Head of caudate nucleus (tissue), 42 donors: ENCODE results near the gene DPYD.

Experiments used
- DNase-seq, 42 donors: peaks; one replicate each; pipeline versions ENCODE4 v3.0.0 to v3.0.0-alpha.2; 2020 to 2021; ENCODE audit warnings: mixed read lengths in 7 of 42
- intact Hi-C: fragments of 100-400 bp; cut with DNase I; formaldehyde crosslinking; loops from one replicate; pipeline ENCODE4 v1.15.0; 2022

Gene DPYD

DNA sequence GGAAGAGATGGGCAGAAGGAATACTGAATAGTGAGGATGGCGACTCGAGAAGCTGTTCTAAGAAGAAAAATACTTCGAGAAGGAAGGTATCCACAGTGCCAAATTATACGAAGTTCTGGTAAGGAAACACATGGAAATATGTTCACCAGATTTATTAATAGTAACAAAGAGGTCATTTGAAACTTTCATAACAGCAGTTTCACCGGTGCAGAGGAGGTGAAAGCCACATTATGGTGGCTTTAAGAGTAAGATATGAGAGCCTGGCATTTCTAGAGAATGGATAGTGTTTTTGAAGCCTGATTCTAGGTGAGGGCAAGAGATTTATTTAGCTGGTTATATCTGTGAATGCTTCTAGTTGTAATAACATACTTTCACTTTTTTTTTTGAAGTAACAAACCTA lies 56.2 kb downstream of the DPYD start:
- intact Hi-C loops = no loop called here
- no peak for DNase-seq

DNA sequence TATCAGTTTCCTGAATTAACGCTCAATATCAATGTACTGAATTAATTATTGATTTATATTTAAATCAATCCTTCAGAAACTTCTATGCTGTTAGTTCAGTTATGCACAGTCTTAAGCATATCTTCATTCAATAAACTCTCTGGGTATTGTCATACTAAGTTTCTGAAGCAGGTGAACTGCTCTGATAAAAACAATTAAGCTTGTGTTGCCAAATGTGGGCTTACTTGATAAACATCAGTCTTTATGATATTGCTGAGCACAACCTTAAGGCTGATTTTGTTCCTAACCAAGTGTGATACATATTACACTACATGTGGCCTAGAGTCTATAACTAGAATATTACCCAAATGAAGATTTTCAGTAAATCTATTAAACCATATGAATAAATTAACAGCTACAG lies 67.6 kb downstream of the DPYD start:
- intact Hi-C loops = no loop called here
- no peak for DNase-seq

DNA sequence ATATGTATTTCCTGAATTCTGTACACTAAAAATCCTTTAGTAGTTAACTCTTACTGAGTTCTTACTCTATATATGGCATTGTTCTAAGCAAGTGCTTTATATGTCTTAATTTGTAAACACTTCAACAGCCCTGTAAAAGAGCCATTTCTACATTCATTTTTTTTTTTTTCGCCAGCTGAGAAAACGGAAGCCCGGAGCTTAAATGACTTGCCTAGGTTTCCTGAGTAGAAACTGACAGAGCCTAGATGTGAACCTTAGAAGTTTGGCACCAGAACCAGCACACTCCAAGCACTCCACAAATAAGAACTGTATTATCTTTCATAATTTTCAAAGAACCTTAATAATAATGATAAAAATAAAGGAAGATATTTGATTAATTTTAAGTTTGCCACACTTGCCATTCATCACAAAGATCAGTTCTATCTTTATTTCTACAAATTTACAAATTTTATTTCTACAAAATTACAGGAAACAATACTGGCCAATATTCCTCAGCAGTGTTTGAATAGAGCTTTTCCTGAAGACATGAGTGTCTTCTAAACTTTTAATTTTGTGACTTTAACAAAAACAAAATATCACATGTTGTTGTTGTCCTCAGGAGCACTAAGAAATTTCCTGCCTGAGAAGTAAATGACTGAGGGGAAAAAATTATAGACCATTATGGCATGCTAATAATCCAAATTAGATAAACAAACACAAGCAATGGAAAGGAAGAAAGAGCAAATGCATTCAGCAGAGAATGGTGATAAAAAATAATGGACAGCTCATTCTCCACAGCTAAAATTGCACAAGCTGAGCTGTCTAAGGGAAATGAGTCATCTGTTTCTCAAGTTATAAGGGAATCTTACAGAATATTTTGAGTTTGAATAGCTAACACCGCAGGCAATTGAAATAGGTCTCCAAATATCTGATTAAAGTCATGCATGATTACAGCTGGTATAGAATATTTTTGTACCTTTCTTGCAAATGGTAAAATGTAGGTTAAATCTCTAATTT lies 71.2 kb downstream of the DPYD start:
- DNase-seq = no peak

DNA sequence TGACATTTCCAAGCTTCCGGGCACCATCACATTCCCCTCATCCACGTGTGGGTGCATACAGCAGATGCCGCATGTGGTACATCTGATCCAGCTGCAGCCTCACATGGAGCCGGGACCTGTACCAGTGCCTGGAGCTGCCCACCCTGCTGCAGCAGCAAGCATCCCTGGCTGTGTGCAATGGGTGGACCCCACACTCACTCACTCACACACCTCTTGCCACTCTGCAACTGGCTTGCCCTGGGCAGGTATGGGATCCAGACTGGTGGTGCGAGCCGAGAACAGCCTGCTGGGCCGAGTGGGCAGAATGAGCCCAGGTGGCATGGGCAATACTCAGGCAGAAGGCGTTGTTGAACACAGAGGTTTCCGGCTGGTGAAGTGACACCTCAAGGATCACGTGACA lies 75.0 kb downstream of the DPYD start:
- no peak for DNase-seq
- intact Hi-C loops = no loop called here

More for the DNA sequence above, 71.2 kb downstream of the DPYD start:
- intact Hi-C loops = no loop called here

DNA sequence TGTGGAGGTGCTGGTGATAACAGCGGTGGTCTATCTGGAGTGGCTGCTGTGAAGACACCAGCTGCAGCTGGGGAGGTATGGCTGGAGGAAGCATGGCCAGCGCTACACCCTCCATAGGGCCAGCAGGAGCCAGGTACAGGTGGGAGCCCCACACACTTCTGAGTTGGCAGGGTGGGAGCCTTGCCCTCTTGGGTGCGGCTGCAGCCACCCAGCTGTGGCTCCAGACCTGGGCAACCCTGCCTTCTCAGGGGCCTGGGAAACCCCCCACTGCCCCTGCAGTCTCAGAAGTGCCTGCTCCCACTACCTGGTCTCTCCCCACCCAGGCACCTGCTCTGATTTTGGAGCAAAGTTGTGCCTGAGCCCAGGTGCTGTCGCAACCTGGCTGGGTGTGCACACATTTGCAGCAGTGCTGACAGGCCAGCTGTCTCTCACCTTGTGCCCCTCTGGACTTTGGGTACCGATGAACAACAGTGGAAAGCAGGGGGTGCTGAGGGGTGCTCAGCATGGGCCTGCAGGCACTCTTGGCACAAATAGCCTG lies 76.2 kb downstream of the DPYD start:
- intact Hi-C loops = no loop called here
- DNase-seq = no peak

DNA sequence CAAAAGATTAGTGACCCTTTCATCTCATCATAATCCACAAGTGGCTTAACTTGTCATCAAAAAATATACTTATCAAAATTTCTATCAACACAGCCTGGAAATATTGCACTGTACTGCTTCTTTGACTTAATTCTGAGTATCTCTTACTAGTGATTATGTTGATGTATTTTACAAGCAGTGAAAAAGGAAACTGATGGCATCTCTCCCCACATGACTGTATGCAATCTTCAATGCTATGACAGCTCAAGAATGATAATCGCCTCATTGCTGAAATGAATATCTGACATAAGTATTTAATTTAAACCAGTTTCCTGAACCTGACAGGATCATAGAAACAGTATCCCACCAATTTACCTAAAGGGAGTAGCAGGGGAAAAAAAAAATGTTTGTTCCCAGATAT lies 79.5 kb downstream of the DPYD start:
- intact Hi-C loops = no loop called here

DNA sequence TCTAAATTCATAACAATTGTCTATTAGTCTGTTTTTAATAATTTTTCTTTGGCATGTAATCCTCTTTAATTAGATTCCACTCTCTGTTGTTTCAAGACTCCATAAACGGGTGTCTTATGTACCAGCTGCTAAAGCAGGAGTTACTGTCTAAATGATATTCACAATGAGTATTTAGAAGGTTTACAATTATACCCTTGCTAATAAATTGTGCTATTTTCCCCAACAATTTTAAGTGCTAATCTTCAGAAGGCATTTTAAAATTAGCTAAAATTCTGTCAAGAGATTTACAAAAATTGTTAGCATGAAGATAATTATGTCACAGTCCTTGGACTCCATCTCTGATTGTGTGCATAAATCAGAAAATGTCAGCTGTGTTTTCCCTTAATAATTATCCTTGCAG lies 83.7 kb downstream of the DPYD start:
- intact Hi-C loops = no loop called here
- DNase-seq = no peak

More for the DNA sequence above, 79.5 kb downstream of the DPYD start:
- no peak for DNase-seq

DNA sequence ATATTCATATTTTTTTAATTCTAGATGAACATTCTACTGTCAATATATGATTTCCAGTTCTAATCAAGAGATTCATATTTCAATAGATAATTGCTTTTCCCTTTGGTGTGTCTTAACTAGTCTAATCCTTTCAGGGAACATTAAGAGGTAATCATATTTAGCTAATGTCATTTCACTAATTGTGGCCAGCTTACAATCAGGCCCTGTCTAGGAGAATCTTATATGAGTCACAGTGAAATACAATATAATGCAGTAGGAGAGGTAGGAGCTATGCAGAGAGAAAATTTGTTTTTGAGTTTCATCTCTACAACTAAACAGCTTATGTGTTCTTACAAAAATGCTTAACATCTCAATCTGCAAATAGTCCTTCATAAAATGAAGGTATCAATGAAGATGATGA lies 85.9 kb downstream of the DPYD start:
- intact Hi-C loops = no loop called here
- DNase-seq = no peak

DNA sequence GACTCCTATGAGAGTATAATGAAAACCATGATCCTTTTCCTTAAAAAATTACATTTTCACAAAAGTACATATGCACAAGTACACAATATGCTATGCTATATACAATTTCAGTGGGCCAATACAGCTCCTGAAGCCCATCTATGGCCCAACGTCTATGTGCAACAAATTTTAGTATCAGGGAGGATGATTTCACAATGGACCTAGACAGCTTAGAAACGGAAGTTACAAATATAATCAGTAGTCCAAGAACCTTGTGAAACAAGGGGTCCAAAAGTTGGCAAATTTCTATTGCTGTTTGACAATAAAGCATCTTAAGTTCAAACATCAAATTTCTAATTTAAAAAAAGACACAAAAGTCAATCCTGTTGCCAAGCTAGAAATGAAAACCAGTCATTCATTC lies 87.0 kb downstream of the DPYD start:
- intact Hi-C loops = no loop called here
- no peak for DNase-seq

DNA sequence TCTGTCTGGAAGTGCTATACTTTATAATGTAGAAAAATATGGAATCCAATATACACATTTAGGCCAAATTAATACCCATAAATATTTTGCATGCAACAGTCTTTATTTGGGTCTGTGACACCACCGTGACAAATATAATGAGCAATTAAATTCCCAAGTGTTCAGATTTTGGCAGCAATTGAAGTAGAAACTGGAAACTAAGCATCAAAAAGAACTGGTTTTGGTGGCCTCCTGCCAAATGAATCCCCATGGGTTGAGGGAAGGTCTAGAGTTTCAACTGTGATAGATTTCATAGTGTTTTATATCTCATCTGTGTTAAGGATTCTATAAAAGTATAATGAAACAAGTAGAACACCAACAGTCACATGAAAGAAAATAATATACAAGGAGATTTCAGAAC lies 88.4 kb downstream of the DPYD start:
- no peak for DNase-seq
- intact Hi-C loops = no loop called here

DNA sequence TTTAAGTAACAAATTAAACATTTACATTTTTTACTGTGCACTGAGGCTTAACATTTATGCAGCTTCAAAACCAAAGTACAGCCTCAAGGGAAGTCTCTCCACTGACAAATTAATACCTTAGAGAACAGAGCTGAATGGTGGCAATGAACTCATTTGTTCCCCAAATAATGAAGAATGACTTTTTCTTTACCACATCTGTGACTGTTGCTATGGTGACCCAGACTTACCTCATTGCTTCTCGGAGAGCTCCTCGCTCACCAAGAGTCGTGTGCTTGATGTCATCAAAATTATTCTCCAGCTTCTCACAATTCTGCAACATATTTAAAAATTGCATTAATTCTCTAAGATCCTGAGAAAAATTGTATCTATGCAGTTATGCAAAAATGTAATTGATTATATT lies 92.9 kb downstream of the DPYD start:
- intact Hi-C loops = no loop called here
- DNase-seq = peak in 9 of 42 donors; percentile 13 to 58 (median 20)

DNA sequence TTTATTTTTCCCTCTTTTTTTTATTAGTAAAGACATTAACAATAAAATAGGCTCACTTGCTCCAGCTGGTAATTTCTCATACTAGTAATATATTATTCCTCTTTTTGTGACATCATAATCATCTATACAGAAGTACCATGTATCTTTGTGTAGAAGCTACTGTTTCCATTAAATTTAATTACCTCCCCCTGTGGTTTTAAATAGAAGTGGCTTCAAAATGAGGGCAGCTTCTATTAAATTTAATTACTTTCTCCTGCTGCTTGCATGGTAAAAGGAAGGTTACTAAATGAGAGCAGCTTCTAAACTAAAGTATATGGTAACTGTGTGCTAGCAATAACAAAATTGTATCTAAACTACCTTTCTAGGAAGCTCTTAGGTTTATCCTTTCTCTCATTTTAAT lies 94.0 kb downstream of the DPYD start:
- no peak for DNase-seq
- intact Hi-C loops = no loop called here

DNA sequence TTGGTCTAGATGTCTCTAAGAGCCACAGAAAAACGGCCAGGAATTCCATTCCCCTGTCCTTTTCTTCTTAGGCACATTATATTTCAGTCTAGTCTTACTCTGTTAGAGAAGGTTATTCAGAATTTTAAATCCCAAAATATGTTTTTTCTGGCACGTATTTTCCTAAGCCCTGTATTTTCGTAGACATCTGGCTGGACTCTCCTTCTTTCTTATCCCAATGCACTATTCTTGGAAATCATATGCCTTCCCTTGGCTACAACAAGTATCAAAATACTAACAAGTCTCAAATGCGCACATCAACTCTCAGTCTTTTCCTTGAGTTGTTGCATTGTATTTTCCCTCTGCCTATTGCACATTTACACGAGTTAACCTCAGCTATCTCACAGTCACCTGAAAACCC lies 96.2 kb downstream of the DPYD start:
- intact Hi-C loops = no loop called here
- no peak for DNase-seq

DNA sequence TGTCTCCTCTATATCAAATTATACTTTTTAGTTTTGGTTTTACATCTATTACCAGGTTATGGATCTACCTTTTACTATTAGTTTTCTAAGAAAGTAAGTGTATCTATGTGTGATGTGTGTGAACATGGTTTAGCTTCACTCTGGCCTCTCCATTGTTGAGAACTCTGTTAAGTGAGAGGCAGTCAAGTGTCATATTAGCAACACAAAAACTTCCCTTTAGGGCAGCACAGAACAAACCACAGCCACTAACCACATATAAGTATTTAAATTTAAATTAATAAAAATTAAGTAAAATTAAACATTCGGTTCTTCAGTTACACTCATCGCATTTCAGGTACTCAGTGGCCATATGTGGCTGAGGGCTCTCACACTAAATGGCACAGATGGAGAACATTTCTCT lies 96.6 kb downstream of the DPYD start:
- DNase-seq = no peak

DNA sequence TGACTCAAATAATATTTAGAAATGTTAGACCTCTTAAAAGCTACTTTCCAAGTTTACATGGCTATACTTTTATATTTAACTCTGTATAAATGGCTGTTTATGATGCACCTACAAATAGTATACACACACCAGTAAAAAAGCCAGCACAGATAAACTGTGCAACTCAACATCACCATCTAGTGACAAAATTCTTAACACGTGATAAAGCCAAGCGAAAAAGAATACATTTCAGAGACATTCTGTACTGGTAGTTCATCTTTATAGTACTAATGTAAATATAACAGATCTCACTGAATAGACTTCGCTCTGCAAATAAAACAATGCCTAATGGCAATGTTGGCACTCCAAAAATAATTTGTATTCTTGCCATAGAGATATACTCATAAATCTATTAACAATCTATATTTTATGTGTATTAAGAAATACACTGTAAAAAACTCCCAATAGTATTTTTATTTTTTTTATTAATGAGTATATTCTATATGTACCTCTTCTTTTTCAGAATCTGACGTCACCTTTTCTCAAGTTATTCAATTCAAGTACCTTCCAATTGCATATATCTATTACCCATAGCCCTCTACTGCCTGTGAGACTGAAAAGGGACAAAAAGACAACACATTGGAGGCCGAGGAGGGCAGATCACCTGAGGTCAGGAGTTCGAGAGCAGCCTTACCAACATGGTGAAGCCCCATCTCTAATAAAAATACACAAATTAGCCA lies 100.2 kb downstream of the DPYD start:
- intact Hi-C loops = no loop called here
- peak in 1 of 42 donors; percentile 10 for DNase-seq

More for the DNA sequence above, 96.6 kb downstream of the DPYD start:
- intact Hi-C loops = no loop called here

DNA sequence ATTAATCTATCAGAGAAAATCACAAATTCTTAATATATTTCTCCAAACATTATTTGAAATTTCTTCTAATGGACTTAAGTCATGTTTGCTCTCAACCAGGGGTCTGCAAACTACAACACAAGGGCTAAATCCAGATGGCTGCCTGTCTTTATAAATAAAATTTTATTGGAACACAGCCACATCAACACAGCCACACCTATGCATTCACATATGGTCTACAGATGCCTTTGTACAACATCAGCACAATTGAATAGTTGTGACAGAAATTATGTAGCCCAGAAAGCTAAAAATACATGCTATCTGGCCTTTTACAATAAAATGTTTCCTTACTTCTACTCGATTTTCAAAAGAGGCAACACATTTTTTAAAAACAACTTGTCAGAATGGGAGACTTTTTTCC lies 103.9 kb downstream of the DPYD start:
- no peak for DNase-seq
- intact Hi-C loops = no loop called here

DNA sequence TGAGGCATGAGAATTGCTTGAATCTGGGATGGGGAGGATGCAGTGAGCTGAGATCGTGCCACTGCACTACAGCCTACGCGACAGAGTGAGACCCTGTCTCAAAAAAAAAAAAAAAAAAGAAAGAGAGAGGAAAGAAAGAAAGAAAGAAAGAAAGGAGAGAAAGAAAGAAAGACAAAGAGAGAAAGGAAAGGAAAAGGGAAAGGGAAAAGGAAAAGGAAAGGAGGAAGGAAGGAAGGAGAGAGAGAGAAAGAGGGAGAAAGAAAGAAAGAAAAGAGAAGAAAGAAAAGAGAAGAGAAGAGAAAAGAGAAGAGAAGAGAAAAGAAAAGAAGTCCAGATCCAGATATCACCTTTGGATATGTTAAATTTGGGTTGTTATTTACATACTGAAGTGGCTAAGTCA lies 106.0 kb downstream of the DPYD start:
- intact Hi-C loops = no loop called here
- no peak for DNase-seq

DNA sequence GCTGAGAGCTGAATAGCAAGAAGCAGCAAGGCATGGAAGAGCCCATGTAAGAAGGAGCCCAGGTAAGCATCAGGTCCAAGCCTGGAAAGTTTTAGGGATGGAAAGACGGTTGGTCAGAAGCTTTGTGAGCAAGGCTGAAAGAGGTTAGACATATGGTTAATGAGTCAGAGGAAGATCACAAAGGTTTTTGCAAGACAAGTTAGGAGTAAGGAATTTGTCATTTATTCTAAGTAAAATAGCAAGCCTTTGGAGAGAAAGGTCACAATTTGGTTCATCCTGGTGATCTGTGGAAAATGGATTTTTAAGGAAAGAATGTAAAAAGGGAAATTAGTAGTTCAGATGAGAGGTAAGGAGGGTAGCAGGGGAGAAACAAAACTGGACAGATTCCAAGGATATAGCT lies 106.7 kb downstream of the DPYD start:
- DNase-seq = no peak
- intact Hi-C loops = no loop called here

DNA sequence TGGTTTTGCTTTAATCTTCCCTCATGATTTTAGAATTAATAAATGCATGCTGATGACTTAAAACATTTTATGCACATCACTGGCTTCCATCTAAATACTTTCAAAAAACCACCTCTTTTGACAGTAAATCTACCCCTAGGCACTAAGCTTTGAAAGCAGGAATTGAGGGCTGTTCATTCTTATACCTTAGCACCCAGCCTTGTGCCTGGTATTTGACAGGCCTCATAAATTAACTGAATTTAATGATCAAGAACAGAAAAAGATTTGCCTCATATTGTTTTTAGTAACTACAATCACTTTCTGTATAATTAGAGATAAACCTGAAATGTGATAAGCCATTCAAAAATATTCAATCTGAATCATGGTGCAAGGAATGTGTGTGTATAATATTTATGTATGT lies 108.8 kb downstream of the DPYD start:
- intact Hi-C loops = no loop called here
- no peak for DNase-seq

DNA sequence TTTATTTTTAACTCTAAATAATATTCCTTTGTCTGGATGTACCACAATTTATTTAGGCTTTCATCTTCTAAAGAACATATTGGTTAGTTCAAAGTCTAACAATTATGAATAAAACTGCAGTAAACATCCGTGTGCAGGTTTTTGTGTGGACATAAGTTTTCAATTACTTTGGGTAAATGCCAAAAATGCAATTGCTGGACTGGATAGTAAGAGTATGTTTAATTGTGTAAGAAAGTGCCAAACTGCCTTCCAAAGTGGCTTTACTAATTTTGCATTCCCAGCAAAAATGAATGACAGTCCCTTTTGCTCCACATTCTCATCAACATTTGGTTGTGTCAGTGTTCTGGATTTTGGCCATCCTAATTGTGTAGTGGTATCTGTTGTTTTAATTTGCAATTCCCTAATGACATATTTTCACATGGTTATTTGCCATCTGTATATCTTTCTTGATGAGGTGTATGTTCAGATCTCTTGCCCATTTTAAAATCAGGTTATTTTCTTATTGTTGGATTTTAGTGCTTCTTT lies 113.8 kb downstream of the DPYD start:
- no peak for DNase-seq
- intact Hi-C loops = no loop called here
